Articular chondrocyte of knee joint (primary cell): ENCODE data around the gene YTHDF2. TPM values are rescaled to one million over a fixed set of nuclear protein-coding genes. Genes with fewer than 3 reads are reported as not detected.

ENCODE experiments used
- small RNA-seq: library from RNA; depleted of rRNA; stranded (forward); fragments of <200 nt; gene quantifications from one replicate; pipeline ENCODE3, GENCODE V24; 2012
- total RNA-seq: library from RNA; depleted of rRNA; stranded (reverse); fragments of >200 nt; gene quantifications from 2 replicates; pipeline ENCODE4 v1.2.3, GENCODE V29; 2012

Gene YTHDF2
- 64.1 and 67.0 TPM in 2 replicates for total RNA-seq

GRCh38 chr1:28736450-28737306, at the start of gene YTHDF2:
YTHDF2 (plus strand) TSS chr1:28736940; CDS start chr1:28737121, 181 bp downstream.

GRCh38 chr1:28811766-28812668, 75.3 kb downstream of the YTHDF2 start, which contains the start of gene OPRD1:
OPRD1 (plus strand) TSS chr1:28812170; CDS start chr1:28812384, 214 bp downstream.

Small RNA genes within 50 kb of the gene (small RNA-seq; reads per million reads assigned to genes)
- gene RF00422: not detected

Other genes starting within 250 kb of the YTHDF2 start
- gene RCC1, start 230.9 kb upstream of the YTHDF2 start, total RNA-seq: 35.3 and 40.3 TPM in 2 replicates
- gene TRNAU1AP, start 183.9 kb upstream of the YTHDF2 start, total RNA-seq: 26.6 and 31.8 TPM in 2 replicates
- 10.1 and 12.4 TPM in 2 replicates for gene RAB42, start 144.7 kb upstream of the YTHDF2 start, total RNA-seq
- gene TAF12, start 93.9 kb upstream of the YTHDF2 start, total RNA-seq: 40.1 and 40.2 TPM in 2 replicates
- under 0.01 TPM in 1 of 2 replicates, not detected in the other for gene RNU11, start 88.3 kb upstream of the YTHDF2 start, total RNA-seq
- gene GMEB1, start 68.2 kb upstream of the YTHDF2 start, total RNA-seq: 9.0 and 9.3 TPM in 2 replicates
- gene OPRD1, start 75.2 kb downstream of the YTHDF2 start, total RNA-seq: under 0.01 TPM in 1 of 2 replicates, not detected in the other
- gene EPB41, start 177.6 kb downstream of the YTHDF2 start, total RNA-seq: 6.4 and 11.6 TPM in 2 replicates